ENCODE results near the gene TOR1A.
"Not testable (repeated sequence)": the region's sequence is repeated elsewhere in the genome, so short reads cannot be mapped to it uniquely, and the experiment has no call there.

The TOR1A gene

DNA sequence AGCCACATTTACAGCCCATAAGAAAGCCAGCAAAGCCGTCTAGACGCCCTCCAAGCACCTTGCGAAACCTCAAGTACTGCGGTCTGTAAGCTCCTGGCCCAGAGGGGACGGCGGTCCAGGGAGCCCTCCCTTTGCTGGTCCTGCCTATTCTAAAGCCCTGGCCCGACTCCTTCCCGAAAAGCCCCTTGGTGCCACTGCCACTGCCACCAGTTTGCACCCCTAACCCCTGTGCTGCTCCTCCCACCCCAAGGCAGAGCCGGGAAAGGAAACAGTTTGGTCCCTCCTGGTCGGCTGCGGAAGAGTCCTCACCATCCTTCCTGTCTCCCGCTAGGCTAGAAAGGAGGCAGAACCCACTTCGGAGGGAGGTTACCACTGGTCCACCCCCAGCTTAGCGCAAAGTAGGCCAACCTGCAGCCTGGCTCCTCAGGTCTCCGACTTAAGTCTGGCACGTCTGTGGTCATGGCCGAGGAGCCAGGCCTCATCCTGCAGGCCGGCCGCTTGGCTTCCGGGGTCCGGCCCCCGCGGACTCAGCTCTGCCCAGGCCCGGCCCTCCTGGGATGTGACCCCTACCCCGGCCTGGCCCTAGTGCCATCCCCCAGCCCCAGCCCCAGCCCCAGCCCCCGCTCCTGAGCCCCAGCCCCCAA is 916 bp downstream of the TOR1A start:
- peak; percentile 54 for DNase-seq (ENCODE audit: low read depth, low spot score)

DNA sequence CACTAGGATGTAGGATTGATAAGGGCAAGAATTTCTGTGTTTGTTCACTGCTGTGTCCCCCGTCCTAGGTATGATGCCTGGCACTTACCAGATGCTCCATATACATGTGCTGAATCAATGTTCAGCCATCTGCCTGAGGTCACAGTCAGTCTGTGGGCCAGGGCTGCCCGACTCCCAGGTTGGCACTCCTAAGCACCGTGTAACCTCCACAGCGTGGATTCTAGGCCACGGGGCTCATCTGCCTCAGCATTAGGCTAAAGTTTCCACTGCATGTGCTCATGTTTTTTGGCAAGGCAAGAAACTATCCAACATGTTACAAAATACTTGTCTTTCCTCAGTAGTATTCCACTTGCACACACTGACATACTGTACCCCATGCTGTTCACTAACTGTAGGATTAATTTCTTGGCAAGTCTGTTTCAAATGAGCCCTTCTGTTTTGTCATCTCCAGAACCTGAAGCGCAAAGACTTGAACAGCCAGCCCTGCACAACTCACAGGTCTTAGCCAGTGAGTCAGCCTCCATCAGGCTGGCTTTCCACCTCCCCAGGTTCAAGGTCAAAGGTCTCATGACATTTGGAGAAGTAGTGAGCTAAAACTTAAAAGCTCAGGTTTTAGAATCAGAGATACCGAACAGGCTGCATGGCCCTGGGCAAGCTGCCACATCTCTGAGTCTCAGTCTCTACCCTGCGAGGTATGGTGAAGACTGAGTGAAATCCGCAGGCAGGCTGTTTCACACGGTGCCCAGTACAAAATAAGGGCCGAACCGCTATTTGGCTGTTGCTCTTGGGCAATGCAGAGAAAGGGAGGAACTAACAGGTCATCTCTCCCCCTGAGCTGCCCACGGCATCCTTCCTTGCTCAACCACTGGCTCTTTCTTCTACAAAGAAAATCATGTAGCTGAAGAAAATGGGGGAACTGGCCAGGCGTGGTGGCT is 7.2 kb downstream of the TOR1A start:
- DNase-seq (ENCODE audit: low read depth, low spot score), result no peak

DNA sequence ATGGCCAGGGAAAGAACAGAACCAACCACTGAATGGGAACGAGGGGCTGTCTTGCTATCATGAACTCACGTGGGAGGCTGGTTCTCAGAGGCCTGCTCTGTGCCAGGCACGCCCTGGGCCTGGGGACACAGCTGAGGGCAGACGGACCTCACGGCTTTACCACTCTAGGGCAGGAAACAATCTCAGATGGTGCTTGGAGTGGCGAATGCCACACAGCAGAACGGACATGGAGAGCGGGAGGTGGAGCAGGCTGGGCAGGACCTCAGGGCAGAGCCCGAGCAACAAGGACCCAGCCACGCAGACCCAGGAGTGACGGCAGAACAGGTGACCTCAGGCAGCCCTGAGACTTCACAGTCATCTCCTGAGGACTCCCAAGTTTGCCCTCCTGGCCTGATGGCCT is 8.7 kb downstream of the TOR1A start:
- no peak for DNase-seq (ENCODE audit: low read depth, low spot score)

DNA sequence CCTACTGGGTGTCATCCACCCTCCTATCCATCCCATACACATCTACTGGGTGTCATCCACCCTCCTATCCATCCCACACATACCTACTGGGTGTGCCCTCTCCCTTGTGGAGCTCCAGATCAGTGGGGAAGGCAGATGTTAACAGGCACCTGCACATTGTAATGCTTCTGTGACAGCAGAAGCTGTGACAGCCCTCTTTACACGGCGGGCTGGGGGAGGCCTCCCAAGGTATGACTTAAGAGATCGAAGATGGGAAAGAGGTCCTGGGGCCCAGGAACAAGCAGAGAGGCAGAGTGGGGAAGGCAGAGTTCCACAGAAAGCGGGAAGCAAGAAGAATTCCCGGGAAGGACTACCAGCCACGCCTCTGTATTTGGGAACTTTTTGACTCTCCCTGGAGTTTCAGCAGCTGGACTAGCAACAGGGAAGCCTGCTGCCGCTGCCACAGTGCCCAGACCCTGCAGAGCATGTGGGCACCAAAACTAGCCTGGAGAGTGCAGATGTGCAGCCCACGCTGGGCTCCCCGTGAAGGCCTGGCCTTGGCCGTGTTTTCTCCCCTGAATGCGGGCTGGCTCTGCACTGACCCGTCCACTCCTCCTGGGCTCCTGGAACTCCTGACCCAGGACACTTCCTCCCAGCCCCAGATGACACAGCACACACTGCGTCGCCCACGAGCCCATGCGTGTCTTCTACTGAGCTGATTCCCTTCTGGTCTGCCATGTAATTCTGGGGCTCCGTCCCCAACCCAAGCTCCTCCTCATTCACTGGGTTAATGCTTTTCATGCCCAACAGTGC is 9.3 kb downstream of the TOR1A start:
- DNase-seq (ENCODE audit: low read depth, low spot score), result no peak

DNA sequence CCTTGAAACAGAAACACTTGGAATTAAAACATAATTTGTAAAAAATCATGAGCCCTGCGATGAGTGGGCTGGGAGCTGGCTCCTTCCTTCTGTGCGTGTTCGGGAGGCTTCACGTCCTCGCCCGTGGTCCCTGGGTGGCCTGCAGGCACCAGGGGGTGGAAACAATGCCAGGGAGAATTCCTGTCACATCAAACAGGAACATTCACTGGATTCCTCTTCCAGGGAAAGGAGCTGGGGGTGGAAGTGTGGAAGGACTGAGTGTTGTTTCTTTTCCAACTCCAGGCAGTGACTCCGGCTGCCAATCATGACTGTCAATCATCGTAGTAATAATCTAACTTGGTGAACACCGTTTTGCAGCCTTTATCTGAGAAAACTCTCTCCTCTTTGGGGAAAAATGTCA is 10.3 kb downstream of the TOR1A start:
- peak; percentile 44 for DNase-seq (ENCODE audit: low read depth, low spot score)

DNA sequence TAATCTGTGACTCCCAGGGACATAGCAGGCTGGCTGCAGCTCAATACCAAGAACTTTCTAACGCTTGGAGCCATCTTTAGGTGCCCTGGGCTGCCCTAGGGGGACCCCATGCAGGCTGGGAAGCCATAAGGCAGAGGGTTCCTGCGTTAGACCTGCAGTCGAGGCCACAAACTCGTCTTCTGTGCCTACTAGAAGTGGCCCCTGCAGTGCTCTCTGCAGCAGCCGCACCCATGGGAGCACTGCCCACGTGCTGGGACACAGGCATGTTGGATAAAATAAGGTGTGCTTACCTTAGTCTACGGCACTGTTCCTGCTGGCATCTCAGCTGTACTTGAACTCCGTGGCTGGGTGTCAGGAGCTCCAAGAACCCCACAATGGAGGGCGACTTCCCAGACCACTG is 11.6 kb downstream of the TOR1A start:
- no peak for DNase-seq (ENCODE audit: low read depth, low spot score)

DNA sequence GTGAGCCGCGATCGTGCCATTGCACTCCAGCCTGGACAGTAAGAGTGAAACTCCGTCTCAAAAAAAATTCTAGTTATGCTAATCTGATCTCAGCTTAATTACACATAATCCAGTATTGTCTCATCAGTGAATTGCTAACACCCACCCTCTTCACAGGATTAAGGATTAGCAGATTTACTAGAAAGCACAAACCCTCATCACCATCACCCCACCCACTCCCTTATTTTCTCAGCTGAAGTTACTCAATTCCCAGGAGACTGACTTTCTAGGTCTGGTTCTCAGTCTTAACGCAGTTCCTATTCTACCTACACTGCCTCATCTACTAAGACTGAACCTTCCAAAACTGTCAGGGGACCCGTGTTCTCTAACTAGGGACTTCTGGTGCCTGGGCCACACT is 12.0 kb downstream of the TOR1A start:
- no peak for DNase-seq (ENCODE audit: low read depth, low spot score)

DNA sequence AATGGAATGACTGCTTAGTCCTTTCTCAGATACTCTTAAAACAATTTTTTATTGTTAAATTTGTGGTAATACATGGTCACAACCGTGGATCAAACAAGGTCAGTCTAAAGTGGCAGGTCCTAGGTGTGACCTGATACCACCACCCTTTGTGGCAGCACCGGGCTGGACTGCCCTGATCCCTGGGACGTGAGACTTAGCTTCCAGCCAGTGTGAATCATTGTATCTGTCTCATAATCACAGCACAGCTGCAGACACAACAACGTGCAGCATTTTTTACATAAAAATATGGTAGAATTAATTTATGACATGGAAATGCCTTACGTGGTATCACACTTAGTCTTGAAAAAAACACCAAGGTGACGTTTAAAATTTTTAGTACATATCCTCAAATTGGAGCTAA is 13.1 kb downstream of the TOR1A start:
- no peak for DNase-seq (ENCODE audit: low read depth, low spot score)

DNA sequence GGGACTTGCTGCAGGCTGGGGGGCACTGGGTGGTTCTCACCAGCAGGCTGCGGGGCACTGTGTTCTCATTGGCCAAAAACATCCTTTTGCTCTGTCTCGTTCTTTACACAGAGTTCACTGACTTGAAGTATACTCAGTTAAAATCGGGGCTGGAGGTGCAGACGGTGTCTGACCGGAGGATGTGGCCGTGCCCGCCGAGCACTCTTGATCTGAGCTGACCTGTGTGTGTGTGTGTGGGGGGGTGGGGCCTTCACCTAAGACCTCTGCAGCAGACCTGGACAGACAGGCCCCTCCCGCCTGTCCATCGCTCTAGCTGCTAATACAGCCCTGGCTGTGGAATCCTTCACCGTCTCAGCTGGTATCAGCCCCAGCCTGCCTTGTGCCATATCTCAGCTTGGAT is 13.8 kb downstream of the TOR1A start:
- no peak for DNase-seq (ENCODE audit: low read depth, low spot score)

DNA sequence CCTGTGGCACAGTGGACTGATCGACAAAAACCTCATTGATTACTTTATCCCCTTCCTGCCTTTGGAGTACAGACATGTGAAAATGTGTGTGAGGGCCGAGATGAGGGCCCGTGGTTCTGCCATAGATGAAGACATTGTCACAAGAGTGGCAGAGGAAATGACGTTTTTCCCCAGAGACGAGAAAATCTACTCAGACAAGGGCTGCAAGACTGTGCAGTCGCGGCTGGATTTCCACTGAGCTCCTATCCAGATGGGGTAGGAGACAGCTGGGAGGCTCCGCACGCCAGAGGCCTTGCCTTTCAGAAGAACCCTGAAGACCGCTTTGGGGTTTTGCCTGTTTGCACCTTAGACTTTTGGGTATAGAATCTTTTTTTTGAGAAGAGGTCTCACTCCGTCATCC is 14.6 kb downstream of the TOR1A start:
- no peak for DNase-seq (ENCODE audit: low read depth, low spot score)

DNA sequence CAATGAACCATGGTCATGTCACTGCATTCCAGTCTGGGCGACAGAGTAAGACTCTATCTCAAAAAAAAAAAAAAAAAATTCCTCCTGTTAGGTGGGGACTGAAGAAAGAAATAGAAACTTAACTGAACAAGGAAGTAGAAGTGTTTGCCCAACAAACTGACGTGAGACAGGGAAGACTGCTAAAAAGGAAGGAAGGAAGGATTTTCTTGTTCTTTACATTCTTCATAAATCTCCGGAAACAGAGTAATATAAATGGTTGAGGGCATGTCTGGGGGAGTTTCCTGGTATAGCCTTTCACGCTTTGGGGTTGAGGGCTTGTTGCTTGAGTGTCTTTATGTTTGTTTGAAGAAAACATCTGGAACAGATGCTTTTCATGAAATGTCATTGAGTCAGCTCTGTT is 17.9 kb downstream of the TOR1A start:
- no peak for DNase-seq (ENCODE audit: low read depth, low spot score)

DNA sequence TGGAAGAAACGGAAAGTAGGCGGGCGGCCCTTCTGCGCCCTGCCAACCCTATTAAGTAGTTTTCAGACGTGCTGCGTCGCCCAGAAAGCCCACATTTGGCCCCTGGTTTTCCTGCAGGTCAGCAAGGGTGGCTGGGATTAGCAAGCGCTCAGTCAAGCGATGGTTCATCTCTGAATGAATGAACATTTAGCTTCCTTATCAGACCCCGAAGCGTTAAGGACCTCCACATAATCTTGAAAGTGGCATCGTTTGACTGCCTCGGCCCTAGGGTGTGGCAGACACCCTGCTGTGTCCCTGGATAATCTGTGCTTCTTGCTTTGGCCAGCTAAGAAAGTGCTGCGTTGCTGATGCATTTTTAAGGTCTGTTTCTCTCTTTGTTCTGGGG is 20.3 kb downstream of the TOR1A start:
- no peak for DNase-seq (ENCODE audit: low read depth, low spot score)

DNA sequence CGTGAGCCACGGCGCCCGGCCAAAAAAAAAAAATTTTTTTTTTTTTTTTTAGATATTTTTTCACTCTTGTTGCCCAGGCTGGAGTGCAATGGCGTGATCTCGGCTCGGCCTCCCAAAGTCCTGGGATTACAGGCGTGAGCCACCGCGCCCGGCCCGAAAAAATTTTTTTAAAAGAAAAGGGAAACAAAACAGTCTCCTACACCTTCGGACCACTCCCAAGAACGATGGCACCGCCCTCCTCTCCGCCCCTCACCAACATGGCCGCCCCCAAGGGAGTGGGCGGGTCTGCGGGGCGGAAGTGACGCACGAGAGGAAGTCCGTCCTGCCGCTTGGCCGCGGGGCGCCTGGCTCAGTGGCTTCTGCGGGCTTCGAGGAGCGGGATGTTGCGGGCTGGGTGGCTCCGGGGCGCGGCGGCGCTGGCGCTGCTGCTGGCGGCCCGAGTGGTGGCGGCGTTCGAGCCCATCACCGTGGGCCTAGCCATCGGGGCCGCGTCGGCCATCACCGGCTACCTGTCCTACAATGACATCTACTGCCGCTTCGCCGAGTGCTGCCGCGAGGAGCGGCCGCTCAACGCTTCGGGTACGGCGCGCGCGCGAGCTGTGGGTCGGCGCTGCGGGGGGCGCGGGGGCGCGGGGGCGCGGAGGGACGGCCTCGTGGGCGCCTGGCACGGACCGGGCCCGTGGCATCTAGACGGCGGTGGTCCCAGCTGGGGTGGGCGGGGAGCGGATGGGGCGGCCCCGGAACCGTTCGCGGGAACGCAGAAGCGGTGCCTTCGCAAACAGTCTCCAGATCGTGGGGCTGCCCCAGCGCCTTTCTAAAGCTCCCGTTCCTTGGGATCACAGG is 20.9 kb downstream of the TOR1A start, which contains the start of gene TOR1B:
TOR1B (plus strand) TSS at position 352 of the 843 bp plus-strand sequence; CDS start at position 381, 29 bp downstream.
- peak; percentile 97 for DNase-seq (ENCODE audit: low read depth, low spot score)

DNA sequence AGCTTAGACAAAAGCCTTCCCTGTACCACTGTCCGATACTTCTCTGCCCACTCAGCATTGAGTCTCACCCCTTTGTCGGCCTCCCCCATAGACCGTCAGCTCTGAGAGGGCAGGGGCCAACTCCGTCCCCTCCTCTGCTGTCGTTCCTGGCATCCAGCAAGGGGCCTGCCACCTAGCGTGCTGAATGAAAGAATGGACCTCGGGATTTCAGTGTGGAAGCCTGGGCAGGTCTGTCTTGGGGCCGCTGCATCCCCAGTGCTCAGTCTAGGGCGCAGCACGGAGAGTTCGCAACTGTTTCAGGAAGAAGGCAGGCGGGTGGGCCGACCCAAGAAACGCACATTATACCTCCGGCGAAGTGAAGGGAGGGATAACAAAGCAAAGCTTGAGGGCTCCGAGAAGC is 22.4 kb downstream of the TOR1A start:
- no peak for DNase-seq (ENCODE audit: low read depth, low spot score)

DNA sequence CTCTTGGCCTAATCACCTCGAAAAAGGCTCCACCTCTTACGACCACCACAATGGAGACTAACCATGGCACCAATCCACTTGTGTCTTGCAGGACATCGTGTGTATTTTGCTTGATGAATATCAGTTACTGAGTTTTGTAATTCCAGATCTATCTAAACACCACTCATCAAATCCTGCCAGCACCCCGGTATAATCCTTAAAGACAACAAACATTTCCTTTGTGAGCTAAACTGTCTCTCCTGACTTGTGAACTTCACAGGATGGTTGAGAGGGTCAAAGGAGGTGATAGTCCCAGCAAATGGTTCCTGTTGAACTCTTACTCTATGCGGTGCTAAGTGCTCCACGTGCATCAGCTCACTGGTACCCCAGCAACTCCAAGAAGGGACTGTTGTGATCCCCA is 25.0 kb downstream of the TOR1A start:
- no peak for DNase-seq (ENCODE audit: low read depth, low spot score)

DNA sequence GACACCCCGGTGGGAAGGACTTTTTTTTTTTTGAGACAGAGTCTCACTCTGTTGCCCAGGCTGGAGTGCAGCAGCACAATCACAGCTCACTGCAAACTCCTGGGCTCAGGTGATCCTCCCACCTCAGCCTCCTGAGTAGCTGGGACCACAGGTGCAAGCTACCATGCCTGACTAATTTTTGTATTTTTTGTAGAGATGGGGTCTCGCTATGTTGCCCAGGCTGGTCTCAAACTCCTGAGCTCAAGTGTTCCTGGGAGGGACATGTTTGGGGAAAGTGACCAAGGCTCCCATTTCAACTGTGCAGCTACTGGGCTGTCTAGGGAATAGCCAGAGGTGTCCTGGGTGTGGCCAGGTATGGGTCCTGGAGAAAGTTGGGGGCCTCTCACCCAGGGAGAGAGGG is 27.9 kb downstream of the TOR1A start:
- not testable (repeated sequence) for DNase-seq (ENCODE audit: low read depth, low spot score)

DNA sequence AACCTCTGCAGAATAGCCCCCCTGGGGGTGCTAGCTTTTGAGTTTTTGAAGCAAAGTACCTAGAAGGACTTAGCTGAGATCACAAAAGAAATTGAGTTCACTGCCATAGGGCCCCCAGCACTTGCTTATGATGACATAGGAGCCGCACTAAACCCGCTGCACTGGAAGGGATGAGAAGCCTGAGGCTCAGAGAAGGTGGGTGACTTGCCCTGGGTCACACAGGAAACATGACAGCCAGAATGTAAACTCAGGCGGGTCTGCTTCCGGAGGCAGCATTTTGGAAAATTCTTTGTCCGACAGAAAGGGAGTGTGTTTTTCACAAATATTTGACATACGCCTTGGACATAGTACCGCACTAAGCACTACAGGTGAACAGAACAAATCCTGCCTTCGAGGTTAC is 29.4 kb downstream of the TOR1A start:
- DNase-seq (ENCODE audit: low read depth, low spot score), result no peak

DNA sequence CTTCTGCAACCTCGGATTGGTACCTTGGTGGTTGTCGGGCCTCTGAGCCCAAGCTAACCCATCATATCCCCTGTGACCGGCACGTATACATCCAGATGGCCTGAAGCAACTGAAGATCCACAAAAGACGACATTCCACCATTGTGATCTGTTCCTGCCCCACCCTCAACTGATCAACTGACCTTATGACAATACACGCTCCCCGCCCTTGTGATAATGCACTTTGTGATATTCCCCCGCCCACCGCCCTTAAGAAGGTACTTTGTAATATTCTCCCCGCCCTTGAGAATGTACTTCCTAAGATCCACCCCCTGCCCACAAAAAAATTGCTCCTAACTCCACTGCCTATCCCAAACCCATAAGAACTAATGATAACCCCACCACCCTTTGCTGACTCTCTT is 37.5 kb downstream of the TOR1A start:
- DNase-seq (ENCODE audit: low read depth, low spot score), result no peak

DNA sequence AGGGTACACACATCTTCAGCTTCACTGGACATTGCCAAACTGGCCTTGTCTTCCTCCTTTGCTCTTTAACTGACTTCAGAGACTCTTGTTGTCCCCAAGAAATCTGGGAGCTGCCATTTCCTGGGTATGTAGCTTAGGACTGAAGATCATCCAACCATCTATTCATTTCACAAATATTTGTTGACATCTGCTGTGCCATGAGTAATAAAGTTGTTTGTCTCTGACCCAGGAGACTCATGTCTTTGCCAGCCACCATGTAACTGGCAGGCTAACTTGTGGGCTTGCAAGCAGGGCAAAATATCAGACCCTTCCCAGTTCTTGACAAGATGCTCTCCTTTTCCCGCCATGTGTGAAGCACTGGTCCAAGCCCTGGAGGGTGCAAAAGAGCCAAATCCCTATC is 38.1 kb downstream of the TOR1A start:
- no peak for DNase-seq (ENCODE audit: low read depth, low spot score)

DNA sequence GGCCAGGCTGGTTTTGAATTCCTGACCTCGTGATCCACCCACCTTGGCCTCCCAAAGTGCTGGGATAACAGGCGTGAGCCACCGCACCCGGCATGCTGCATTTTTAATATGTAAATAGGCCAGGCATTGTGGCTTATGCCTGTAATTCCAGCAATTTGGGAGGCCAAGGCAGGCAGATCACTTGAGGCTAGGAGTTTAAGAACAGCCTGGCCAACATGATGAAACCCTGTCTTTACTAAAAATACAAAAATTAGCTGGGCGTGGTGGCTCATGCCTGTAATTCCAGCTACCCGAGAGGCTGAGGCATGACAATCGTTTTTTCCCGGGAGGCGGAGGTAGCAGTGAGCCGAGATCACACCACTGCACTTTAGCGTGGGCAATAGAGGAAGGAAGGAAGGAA is 39.0 kb downstream of the TOR1A start:
- not testable (repeated sequence) for DNase-seq (ENCODE audit: low read depth, low spot score)

All from astrocyte of the hippocampus (primary cell).